ENCODE measurements around the gene PSMD2. TPM values are rescaled to one million over a fixed set of nuclear protein-coding genes. Genes with fewer than 3 reads are reported as not detected.

Gene PSMD2
- total RNA-seq = 100 to 1,000 TPM in 3 of 4 donors, 10 to 100 TPM in 1; 63.6 to 234 (median 195) TPM

DNA sequence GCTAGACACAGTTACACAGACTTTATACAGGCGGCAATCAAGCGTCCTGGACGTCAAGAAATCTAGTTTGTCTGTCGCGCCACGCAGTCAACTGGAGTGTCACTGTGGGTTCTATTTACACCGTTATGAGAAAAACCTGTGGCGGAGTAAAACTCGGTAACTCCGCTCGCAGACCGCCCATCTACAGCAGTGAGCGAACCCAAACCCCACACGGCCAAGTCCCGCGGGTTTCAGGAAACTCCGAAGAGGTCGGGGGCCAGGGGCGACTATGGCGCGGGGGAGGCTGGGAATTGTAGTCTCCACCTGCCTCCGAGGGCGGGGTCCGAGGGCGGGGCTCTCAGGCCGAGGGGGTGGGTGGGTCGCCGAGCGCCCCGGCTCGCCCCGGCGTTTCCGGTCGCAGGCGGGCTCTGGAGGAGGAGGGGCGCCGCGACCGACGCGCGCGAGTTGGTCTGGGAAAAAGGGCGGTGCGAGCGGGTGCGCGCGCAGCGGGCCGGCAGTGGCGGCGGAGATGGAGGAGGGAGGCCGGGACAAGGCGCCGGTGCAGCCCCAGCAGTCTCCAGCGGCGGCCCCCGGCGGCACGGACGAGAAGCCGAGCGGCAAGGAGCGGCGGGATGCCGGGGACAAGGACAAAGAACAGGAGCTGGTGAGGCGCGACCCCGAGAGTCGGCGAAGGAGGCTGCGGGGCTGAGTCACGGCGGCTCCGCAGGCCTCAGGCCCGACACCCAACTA is at the start of gene PSMD2:
Gene PSMD2, plus strand, starts transcription at position 483 of the 729 bp plus-strand sequence. Its CDS starts 26 bp downstream, at position 509.
- intact Hi-C loops (cut with DNase I; ENCODE audit: low total_unique reads) = no loop called here
- H3K9me3 ChIP-seq = no peaks in the 10 kb centered on the region

GRCh38 chr3:184249412-184250166 is 49.5 kb upstream of the PSMD2 start, which contains the start of gene EEF1AKMT4:
Gene EEF1AKMT4 (plus strand): TSS chr3:184249672. CDS start chr3:184249695, 23 bp downstream.
- Histone ChIP-seq H3K4me3 (peak within 1 kb of the TSS; percentile 56 to 89 (median 80)), H3K9me3 (no peaks in the 10 kb centered on the region), H3K36me3 (peaks cover 0 to 8% (median under 1%) of the 10 kb centered on the region in 4 donors), H3K27me3 (no peaks in the 10 kb centered on the region), H3K4me1 (peaks cover 10 to 19% (median 15%) of the 10 kb centered on the region in 4 donors), H3K27ac (peak within 1 kb of the TSS; percentile 82 to 89 (median 88))
- no peak for TF ChIP-seq POLR2A (IDR thresholded peaks at IDR 0.05)
- peak; percentile 18 to 70 (median 49) for TF ChIP-seq POLR2AphosphoS5 (IDR thresholded peaks at IDR 0.05)
- TF ChIP-seq CTCF (IDR thresholded peaks at IDR 0.05) = peak; percentile 44 to 76 (median 65)
- intact Hi-C loops (cut with DNase I; ENCODE audit: low total_unique reads) (no loop called here), in situ Hi-C loops (cut with MboI; ENCODE audit: low pct_ligation_motif_present in 1 of 4, low pct_unique_long_range_greater_than_20kb in 1 of 4, low sequenced_read_pairs in 3 of 4) (loop anchor here (25.0 kb wide), 2 partner anchors 112 to 362 kb away; partner anchors contain the start of genes PARL (in 4 of the 4) and EIF2B5 (in 1 of the 4))
- WGBS, 2 donors (ENCODE audit: low coverage in 1 of 2) = 0% methylated on average over 50 of the region's 54 CpGs; no CpG with 5 or more reads in 1 of the 2 donors
- peak; percentile 98 for DNase-seq

More for the DNA sequence above, at the start of gene PSMD2:
- no peaks in the 10 kb centered on the region for H3K27me3 ChIP-seq
- peak; percentile 99 for DNase-seq
- H3K36me3 ChIP-seq = peaks cover 0 to 35% (median 17%) of the 10 kb centered on the region in 4 donors
- peaks cover 7 to 26% (median 12%) of the 10 kb centered on the region in 4 donors for H3K4me1 ChIP-seq
- peak within 1 kb of the TSS; percentile 67 to 82 (median 77) for H3K4me3 ChIP-seq
- TF ChIP-seq POLR2A (IDR thresholded peaks at IDR 0.05) (peak; percentile 84), POLR2AphosphoS5 (IDR thresholded peaks at IDR 0.05) (peak; percentile 75 to 94 (median 89)), EP300 (IDR thresholded peaks at IDR 0.05; ENCODE audit: low read depth) (no peak), CTCF (IDR thresholded peaks at IDR 0.05) (peak in 1 of 5 experiments; percentile 18)
- in situ Hi-C loops (cut with MboI; ENCODE audit: low pct_ligation_motif_present in 1 of 4, low pct_unique_long_range_greater_than_20kb in 1 of 4, low sequenced_read_pairs in 3 of 4) = no loop called here
- peak within 1 kb of the TSS; percentile 81 to 89 (median 88) for H3K27ac ChIP-seq
- WGBS, 2 donors (ENCODE audit: low coverage in 1 of 2) = 0% methylated on average over 60 of the region's 78 CpGs; no CpG with 5 or more reads in 1 of the 2 donors

- peak; percentile 95 for DNase-seq
- in situ Hi-C loops (cut with MboI; ENCODE audit: low pct_ligation_motif_present in 1 of 4, low pct_unique_long_range_greater_than_20kb in 1 of 4, low sequenced_read_pairs in 3 of 4) = loop anchor here in 1 of 4 donors (25.0 kb wide), 1 partner anchor 363 kb away; the partner anchor contains the start of gene PARL
- TF ChIP-seq POLR2AphosphoS5 (IDR thresholded peaks at IDR 0.05) (peak in 1 of 3 donors; percentile 12), EP300 (IDR thresholded peaks at IDR 0.05; ENCODE audit: low read depth) (no peak), CTCF (IDR thresholded peaks at IDR 0.05) (peak; percentile 87 to 95 (median 92)), POLR2A (IDR thresholded peaks at IDR 0.05) (no peak)
- H3K36me3 ChIP-seq = peaks cover 0 to under 1% (median 0%) of the 10 kb centered on the region in 4 donors
- intact Hi-C loops (cut with DNase I; ENCODE audit: low total_unique reads) = no loop called here
- peaks cover 10 to 19% (median 15%) of the 10 kb centered on the region in 4 donors for H3K4me1 ChIP-seq
- peak overlapping the region; percentile 82 to 89 (median 88) for H3K27ac ChIP-seq
- WGBS, 2 donors (ENCODE audit: low coverage in 1 of 2) = 14 to 31% methylated on average over 9 to 20 of the region's 20 CpGs
- H3K27me3 ChIP-seq = no peaks in the 10 kb centered on the region
- H3K9me3 ChIP-seq = no peaks in the 10 kb centered on the region
- peak overlapping the region; percentile 42 to 89 (median 66) for H3K4me3 ChIP-seq
Measured at GRCh38 chr3:184250167-184250828, 48.7 kb upstream of the PSMD2 start.

Data from transverse colon (tissue), 4 donors.